ENCODE results near the gene WWTR1.

Gene WWTR1

GRCh38 chr3:149581248-149581647, 76.6 kb downstream of the WWTR1 start:
- Mint-ChIP-seq H3K4me1 (peaks cover 83% of the 10 kb centered on the region), H3K27me3 (ENCODE audit: low read depth) (no peaks in the 10 kb centered on the region), H3K27ac (peak overlapping the region; percentile 47 to 90 (median 60)), H3K36me3 (ENCODE audit: low read depth) (no peaks in the 10 kb centered on the region), H3K4me3 (peak overlapping the region in 1 of 3 experiments; percentile 12), H3K9me3 (no peaks in the 10 kb centered on the region)
- TF ChIP-seq CTCF (IDR thresholded peaks at IDR 0.05; ENCODE audit: unreplicated experiment in 3 of 3): no peak

GRCh38 chr3:149579838-149580542, 77.8 kb downstream of the WWTR1 start:
- no peaks in the 10 kb centered on the region for H3K27me3 Mint-ChIP-seq (ENCODE audit: low read depth)
- peak overlapping the region in 2 of 3 experiments; percentile 56 to 90 for H3K27ac Mint-ChIP-seq
- peak overlapping the region in 1 of 3 experiments; percentile 16 for H3K4me3 Mint-ChIP-seq
- no peak for TF ChIP-seq CTCF (IDR thresholded peaks at IDR 0.05; ENCODE audit: unreplicated experiment in 3 of 3)
- H3K9me3 Mint-ChIP-seq: no peaks in the 10 kb centered on the region
- no peaks in the 10 kb centered on the region for H3K36me3 Mint-ChIP-seq (ENCODE audit: low read depth)
- H3K4me1 Mint-ChIP-seq: peaks cover 88% of the 10 kb centered on the region

- peaks cover 84% of the 10 kb centered on the region for H3K4me1 Mint-ChIP-seq
- H3K4me3 Mint-ChIP-seq: no peak overlapping the region
- TF ChIP-seq CTCF (IDR thresholded peaks at IDR 0.05; ENCODE audit: unreplicated experiment in 3 of 3): no peak
- H3K27me3 Mint-ChIP-seq (ENCODE audit: low read depth): no peaks in the 10 kb centered on the region
- H3K9me3 Mint-ChIP-seq: no peaks in the 10 kb centered on the region
- peak overlapping the region in 2 of 3 experiments; percentile 29 to 90 for H3K27ac Mint-ChIP-seq
- peaks cover 3% of the 10 kb centered on the region for H3K36me3 Mint-ChIP-seq (ENCODE audit: low read depth)
These were observed 78.7 kb downstream of the WWTR1 start for GRCh38 chr3:149579161-149579560.

GRCh38 chr3:149577801-149578200, 80.0 kb downstream of the WWTR1 start:
- no peaks in the 10 kb centered on the region for H3K27me3 Mint-ChIP-seq (ENCODE audit: low read depth)
- TF ChIP-seq CTCF (IDR thresholded peaks at IDR 0.05; ENCODE audit: unreplicated experiment in 3 of 3): no peak
- peaks cover 10% of the 10 kb centered on the region for H3K36me3 Mint-ChIP-seq (ENCODE audit: low read depth)
- H3K27ac Mint-ChIP-seq: peak overlapping the region; percentile 61 to 90 (median 73)
- H3K4me1 Mint-ChIP-seq: peaks cover 86% of the 10 kb centered on the region
- peak overlapping the region in 2 of 3 experiments; percentile 31 for H3K4me3 Mint-ChIP-seq
- H3K9me3 Mint-ChIP-seq: no peaks in the 10 kb centered on the region

GRCh38 chr3:149575961-149576564, 81.8 kb downstream of the WWTR1 start:
- Mint-ChIP-seq H3K4me3 (peak overlapping the region; percentile 7 to 16 (median 10)), H3K4me1 (peaks cover 88% of the 10 kb centered on the region), H3K27me3 (ENCODE audit: low read depth) (no peaks in the 10 kb centered on the region), H3K36me3 (ENCODE audit: low read depth) (peaks cover 21% of the 10 kb centered on the region), H3K9me3 (no peaks in the 10 kb centered on the region), H3K27ac (peak overlapping the region; percentile 88 to 90 (median 89))
- TF ChIP-seq CTCF (IDR thresholded peaks at IDR 0.05; ENCODE audit: unreplicated experiment in 3 of 3): no peak

Data from nephron (organoid).